ENCODE data around the gene ROBO1.

GRCh38 chr3:78712941-78713340 is 1054.9 kb downstream of the ROBO1 start:
- TF ChIP-seq POLR2AphosphoS5 (IDR thresholded peaks at IDR 0.05) = no peak
- TF ChIP-seq CTCF (IDR thresholded peaks at IDR 0.05) = no peak
